Breast epithelium (tissue), 4 donors: ENCODE data around the gene CRIM1. TPM values are rescaled to one million over a fixed set of nuclear protein-coding genes. Genes with fewer than 3 reads are reported as not detected.

ENCODE experiments used
- DNase-seq, 2 donors: peaks; one replicate each; pipeline ENCODE4 v3.0.0-alpha.2; 2019; ENCODE audit warnings: low spot score in 2 of 2
- H3K27ac ChIP-seq, 2 donors: fragments of 200-600 bp; sonication (generic) in 1 of 2; one replicate each; pipeline ENCODE4 v1.5.1; 2016 to 2019; ENCODE audit warnings: mild to moderate bottlenecking in 1 of 2
- H3K27me3 ChIP-seq, 2 donors: fragments of 200-600 bp; sonication (generic) in 1 of 2; one replicate each; pipeline versions ENCODE4 v1.5.1 to v1.6.0; 2017 to 2019; ENCODE audit warnings: control low read depth in 1 of 2, mild to moderate bottlenecking in 1 of 2
- H3K36me3 ChIP-seq: fragments of 200-600 bp; one replicate; pipeline ENCODE4 v1.5.1; 2019
- H3K4me1 ChIP-seq, 2 donors: fragments of 200-600 bp; sonication (generic); one replicate each; pipeline ENCODE4 v1.5.1; 2016 to 2019; ENCODE audit warnings: control low read depth in 1 of 2
- H3K4me3 ChIP-seq, 3 donors: fragments of 200-600 bp; sonication (generic); 1 replicate in 2 of 3; 2 replicates in 1 of 3; pipeline ENCODE4 v1.5.1; 2016 to 2019; ENCODE audit warnings: mild to moderate bottlenecking in 3 of 3, moderate library complexity in 2 of 3
- H3K9me3 ChIP-seq, 2 donors: fragments of 200-600 bp; sonication (generic) in 1 of 2; one replicate each; pipeline ENCODE4 v1.5.1; 2016 to 2019; ENCODE audit warnings: control low read depth in 1 of 2
- CTCF ChIP-seq, 3 donors: fragments of 450-650 bp; IDR thresholded peaks; one replicate each; pipeline ENCODE4 v1.5.1; 2016 to 2017; ENCODE audit warnings: antibody characterized with exemption in 3 of 3, mild to moderate bottlenecking in 3 of 3, moderate library complexity in 3 of 3
- POLR2A ChIP-seq: fragments of 450-650 bp; IDR thresholded peaks from one replicate; pipeline ENCODE4 v1.6.1; 2016; ENCODE audit warnings: antibody characterized with exemption, mild to moderate bottlenecking, moderate library complexity
- POLR2AphosphoS5 ChIP-seq, 3 donors: sonication (generic); formaldehyde crosslinking; IDR thresholded peaks; one replicate each; pipeline ENCODE4 v1.6.1; 2017; ENCODE audit warnings: antibody characterized with exemption in 3 of 3
- intact Hi-C: fragments of 100-400 bp; cut with DNase I; formaldehyde crosslinking; loops from one replicate; pipeline ENCODE4 v1.15.1; 2023; ENCODE audit warnings: low total_unique reads
- total RNA-seq, 3 donors: library from RNA; depleted of rRNA; stranded (reverse); fragments of >200 nt; gene quantifications; one replicate each; pipeline ENCODE4 v1.1.0, GENCODE V29; 2016

CRIM1 gene
- total RNA-seq, 3 donors from 2014 or later: 166 to 187 (median 178) TPM

GRCh38 chr2:36480636-36481035 lies 125.1 kb downstream of the CRIM1 start:
- Histone ChIP-seq H3K27me3 (no peaks in the 10 kb centered on the region), H3K36me3 (peaks cover 11% of the 10 kb centered on the region), H3K27ac (no peak overlapping the region), H3K4me3 (no peak overlapping the region), H3K4me1 (peaks cover 0 to 20% of the 10 kb centered on the region in 2 donors), H3K9me3 (peaks cover 0 to 7% of the 10 kb centered on the region in 2 donors)
- intact Hi-C loops: no loop called here
- no peak for TF ChIP-seq POLR2A
- DNase-seq: no peak

DNA sequence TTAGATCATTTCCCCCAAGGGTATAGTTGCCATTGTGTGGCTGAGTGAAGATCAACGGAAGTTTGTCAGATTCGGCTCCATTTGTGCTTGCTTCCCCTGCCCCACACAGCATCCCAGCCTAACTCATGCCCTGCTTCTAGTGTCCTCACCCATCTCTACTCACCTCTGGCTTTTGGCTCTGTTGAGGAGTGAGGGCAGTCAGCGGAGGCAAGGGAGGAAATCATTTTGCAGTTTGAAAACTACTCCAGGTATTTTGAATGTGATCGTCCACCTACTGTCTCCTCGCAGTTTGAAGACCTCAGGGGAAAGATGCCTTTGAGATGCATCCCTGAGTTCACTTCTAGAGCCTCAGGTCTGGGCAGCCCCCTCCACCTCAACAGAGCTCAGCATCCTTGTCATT lies 126.1 kb downstream of the CRIM1 start:
- intact Hi-C loops: no loop called here
- Histone ChIP-seq H3K27me3 (no peaks in the 10 kb centered on the region), H3K4me1 (peaks cover 0 to 24% of the 10 kb centered on the region in 2 donors), H3K27ac (peak overlapping the region; percentile 3 to 25), H3K4me3 (no peak overlapping the region), H3K36me3 (peaks cover 11% of the 10 kb centered on the region), H3K9me3 (no peaks in the 10 kb centered on the region)
- TF ChIP-seq CTCF (IDR thresholded peaks at IDR 0.05) (no peak), POLR2AphosphoS5 (IDR thresholded peaks at IDR 0.05) (no peak), POLR2A (no peak)
- DNase-seq: no peak

DNA sequence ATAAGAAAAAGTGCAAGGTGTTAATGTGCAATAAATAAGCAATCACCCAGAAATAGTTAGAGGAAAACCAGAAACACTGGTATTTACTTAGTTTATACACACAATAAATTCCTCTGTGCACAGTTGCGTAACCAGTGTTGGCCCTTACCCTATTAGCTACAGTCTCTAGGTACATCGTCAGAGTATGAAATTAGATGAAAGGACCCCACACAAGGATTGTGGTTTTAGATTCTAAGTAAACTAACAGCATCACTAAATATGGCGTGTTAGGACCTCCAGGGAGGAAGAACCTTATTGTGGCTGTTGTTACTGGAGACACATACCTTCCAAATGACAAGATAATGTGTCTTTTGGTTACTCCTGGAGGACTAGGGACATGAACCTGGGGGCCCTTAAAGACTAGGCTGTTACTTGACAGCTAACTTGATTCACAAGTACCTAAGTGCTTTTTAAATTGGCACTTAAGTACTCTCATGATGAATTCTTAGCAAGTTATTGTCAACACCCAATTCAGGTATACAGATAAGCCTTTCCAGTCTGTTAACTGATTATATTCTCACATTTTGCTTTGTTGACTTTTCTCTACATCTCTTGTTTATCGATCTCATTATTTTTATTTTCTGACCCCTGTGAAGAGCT lies 127.1 kb downstream of the CRIM1 start:
- peaks cover 11% of the 10 kb centered on the region for H3K36me3 ChIP-seq
- no peak overlapping the region for H3K4me3 ChIP-seq
- no peak for DNase-seq
- TF ChIP-seq POLR2AphosphoS5 (IDR thresholded peaks at IDR 0.05): no peak
- no peak for TF ChIP-seq POLR2A
- no peak for TF ChIP-seq CTCF (IDR thresholded peaks at IDR 0.05)
- peaks cover 0 to 27% of the 10 kb centered on the region in 2 donors for H3K4me1 ChIP-seq
- peak overlapping the region; percentile 23 to 59 for H3K27ac ChIP-seq
- H3K9me3 ChIP-seq: no peaks in the 10 kb centered on the region
- intact Hi-C loops: no loop called here
- H3K27me3 ChIP-seq: no peaks in the 10 kb centered on the region

- Histone ChIP-seq H3K27ac (peak overlapping the region in 1 of 2 donors; percentile 59), H3K4me3 (no peak overlapping the region)
- no peak for DNase-seq
Observed at GRCh38 chr2:36483290-36483689, 127.7 kb downstream of the CRIM1 start.

DNA sequence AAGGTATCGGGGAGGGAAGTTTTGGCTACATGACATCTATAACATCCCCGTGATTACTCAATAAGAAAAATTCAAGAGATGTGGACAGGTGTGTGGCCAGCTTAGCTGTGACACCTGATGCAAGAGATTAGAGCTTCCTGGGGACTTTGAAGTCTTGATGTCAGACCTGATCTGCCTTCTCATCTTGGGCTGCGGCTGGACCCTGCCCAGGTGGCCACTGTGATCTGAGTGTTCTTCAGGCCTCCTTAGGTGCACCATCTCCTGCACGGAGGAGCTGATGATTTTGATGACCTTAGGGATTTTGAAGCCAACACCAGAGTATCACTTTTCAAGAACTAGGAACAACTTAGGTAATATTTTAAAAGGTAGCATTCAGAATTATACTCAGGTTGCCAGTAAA lies 128.9 kb downstream of the CRIM1 start:
- TF ChIP-seq CTCF (IDR thresholded peaks at IDR 0.05) (no peak), POLR2A (no peak), POLR2AphosphoS5 (IDR thresholded peaks at IDR 0.05) (no peak)
- intact Hi-C loops: no loop called here
- peaks cover 0 to 19% of the 10 kb centered on the region in 2 donors for H3K4me1 ChIP-seq
- DNase-seq: no peak
- no peaks in the 10 kb centered on the region for H3K27me3 ChIP-seq
- no peaks in the 10 kb centered on the region for H3K9me3 ChIP-seq
- peaks cover 5% of the 10 kb centered on the region for H3K36me3 ChIP-seq
- no peak overlapping the region for H3K4me3 ChIP-seq
- peak overlapping the region; percentile 60 to 74 for H3K27ac ChIP-seq

More at GRCh38 chr2:36483290-36483689, 127.7 kb downstream of the CRIM1 start:
- intact Hi-C loops: no loop called here
- Histone ChIP-seq H3K36me3 (peaks cover 11% of the 10 kb centered on the region), H3K27me3 (no peaks in the 10 kb centered on the region), H3K9me3 (no peaks in the 10 kb centered on the region), H3K4me1 (peaks cover 0 to 21% of the 10 kb centered on the region in 2 donors)
- TF ChIP-seq CTCF (IDR thresholded peaks at IDR 0.05) (no peak), POLR2AphosphoS5 (IDR thresholded peaks at IDR 0.05) (no peak), POLR2A (no peak)
